Measurements from ENCODE around the gene ACAN.
"Not testable (repeated sequence)": the region's sequence is repeated elsewhere in the genome, so short reads cannot be mapped to it uniquely, and the experiment has no call there.

The ACAN gene

DNA sequence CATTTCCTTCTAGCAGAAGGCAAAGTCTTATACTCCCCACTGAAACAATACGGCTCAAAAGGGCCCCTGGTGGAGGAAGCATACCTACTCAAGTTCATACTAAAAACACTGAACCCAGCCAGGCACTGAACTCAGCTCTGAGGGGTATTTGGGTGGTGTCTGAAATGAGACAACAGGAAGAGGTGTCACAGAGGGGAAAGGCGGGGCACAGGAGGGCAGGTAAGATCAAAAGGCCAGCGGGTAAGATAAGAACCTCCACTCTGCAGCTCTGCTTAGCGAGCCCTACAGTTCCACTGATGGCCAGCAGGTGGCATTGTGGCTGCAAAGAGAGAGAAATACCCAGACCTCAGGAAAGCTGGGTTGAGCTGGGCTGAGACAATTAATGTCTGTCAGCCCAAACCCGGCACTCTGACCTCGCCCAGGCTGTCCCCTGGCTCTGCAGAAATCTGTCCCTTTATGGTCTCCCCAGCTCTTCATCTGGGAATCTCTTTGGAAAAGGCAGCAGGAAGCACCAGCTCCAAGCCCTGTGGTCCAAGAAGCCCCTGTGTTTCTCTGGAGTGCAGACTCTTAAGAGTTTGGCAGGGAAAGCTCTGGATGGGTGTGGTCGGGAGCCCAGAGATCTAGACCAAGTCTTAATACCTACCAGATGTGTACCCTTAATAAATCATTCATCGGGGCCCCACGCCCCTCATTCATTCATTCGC lies 101.5 kb downstream of the ACAN start:
- DNase-seq, result peak; percentile 95

GRCh38 chr15:88905576-88905975 lies 102.3 kb downstream of the ACAN start:
- DNase-seq, result no peak

DNA sequence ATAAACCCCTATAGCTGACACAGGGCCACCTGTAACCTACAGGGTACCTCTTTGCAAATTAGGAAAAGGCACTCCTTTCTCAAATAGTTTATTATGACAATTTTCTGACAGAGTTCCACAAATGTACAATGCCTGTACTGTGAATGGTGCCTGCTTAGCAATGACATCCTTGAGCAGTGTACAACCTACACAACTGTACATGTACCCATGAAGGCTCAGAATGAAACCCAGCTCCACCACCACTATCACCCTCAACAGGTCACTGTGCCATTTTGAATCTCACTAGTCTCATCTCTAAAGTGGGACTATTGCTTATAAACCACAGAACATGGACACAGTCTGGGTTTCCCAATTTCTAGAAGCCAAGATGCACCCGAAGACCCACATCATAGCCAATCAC lies 102.9 kb downstream of the ACAN start:
- DNase-seq, result no peak

DNA sequence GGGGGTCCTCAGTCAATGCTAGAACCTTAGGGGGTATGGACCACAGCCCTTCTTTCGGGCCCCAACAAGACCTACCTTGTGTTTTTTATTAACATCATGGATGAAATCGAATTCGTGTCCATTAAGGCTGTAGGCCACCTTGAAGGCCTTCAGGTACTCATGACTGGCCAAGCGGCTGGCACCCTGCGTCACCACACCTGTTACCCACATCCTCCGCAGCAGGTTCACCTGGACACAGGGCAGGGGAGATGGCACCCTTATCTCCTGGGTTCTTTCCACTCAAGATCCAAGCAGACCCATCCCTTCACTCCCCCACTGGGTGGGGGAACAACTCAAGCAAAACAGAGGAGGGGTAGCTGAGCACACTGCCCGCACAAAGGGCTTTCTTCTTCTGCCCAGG lies 103.3 kb downstream of the ACAN start:
- DNase-seq, result no peak

DNA sequence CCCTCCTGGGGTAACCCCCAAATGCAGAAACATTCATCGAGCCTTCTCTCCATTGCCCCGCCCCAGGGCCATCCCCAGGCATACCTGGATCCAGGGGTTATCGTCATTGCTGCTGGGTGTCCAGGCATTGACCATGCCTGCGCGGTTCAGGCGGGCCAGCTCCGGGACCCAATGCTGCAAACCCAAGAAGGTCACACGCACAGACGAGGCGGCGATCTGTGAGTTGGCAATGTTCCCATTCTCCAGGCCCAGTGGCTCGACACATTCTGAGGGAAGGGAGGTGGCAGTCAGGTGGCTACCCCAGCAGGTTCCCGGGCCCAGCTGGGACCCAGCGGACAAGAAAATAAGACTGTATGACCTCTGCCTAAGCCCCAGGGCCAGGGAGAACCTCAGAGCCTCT lies 103.9 kb downstream of the ACAN start:
- no peak for DNase-seq

DNA sequence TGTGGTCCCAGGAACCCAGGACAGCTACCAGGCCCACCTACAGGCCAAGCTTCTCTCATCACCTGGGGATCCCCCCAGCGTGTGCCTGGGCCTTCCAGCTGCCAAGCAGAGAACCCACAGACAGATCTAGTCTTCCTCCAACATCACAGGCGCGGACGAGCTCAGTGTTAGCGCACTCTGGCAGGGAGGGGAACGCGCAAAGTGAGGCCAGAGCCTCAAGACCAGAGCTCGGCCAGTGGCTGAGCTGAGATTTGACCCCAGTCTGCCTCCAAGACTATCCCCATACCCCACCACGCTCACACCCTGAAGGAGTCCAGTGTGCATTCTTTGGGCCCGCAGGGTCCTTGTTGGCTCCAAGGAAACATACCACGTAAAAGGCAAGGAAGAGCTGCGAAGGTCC lies 104.9 kb downstream of the ACAN start:
- DNase-seq, result no peak

- DNase-seq, result no peak
Observed at GRCh38 chr15:88908697-88909621, 105.7 kb downstream of the ACAN start.

DNA sequence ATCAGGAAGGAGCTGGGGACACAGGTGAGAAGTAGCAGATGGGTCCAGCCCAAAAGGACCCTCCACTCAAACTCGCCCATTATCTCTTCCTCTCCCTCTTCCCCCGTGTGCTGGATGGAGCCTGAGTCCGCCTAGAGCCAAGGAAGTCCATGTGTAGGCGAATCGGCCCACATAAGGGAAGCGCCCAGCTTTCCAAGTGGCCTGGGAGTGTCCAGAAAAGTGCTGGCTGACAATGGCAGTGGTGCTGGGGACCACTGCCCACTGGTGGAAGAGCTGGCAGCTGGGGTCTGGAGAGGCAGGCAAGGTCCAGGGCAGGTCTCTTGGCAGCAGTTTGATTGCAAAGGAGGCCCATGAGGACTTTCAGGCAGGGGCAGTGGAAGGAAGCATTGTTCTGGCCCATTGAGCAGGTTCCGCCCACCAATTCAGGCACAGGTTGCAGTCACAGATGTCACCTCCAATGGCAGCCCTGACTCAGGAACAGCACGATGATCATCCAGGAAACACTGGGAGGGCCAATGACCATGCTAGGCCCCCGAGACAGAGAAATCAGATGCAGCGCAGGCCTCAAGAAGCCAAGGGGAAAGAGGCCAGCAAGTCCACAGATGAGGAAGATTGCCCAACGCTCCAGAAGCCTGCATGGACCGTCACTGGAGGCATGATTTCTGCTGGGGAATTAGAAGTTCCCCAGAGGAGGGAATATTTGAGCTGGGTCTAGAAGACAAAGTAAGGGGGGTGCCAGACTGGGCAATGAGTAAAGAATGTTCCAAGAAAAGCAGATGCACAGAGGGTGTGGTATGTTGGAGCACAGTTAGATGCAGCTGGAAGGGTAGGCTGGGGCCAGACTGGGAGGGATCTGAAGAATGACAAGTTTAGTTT lies 107.0 kb downstream of the ACAN start:
- no peak for DNase-seq

GRCh38 chr15:88911766-88912118 lies 108.5 kb downstream of the ACAN start:
- no peak for DNase-seq

- no peak for DNase-seq
Observed at GRCh38 chr15:88912500-88912921, 109.3 kb downstream of the ACAN start.

DNA sequence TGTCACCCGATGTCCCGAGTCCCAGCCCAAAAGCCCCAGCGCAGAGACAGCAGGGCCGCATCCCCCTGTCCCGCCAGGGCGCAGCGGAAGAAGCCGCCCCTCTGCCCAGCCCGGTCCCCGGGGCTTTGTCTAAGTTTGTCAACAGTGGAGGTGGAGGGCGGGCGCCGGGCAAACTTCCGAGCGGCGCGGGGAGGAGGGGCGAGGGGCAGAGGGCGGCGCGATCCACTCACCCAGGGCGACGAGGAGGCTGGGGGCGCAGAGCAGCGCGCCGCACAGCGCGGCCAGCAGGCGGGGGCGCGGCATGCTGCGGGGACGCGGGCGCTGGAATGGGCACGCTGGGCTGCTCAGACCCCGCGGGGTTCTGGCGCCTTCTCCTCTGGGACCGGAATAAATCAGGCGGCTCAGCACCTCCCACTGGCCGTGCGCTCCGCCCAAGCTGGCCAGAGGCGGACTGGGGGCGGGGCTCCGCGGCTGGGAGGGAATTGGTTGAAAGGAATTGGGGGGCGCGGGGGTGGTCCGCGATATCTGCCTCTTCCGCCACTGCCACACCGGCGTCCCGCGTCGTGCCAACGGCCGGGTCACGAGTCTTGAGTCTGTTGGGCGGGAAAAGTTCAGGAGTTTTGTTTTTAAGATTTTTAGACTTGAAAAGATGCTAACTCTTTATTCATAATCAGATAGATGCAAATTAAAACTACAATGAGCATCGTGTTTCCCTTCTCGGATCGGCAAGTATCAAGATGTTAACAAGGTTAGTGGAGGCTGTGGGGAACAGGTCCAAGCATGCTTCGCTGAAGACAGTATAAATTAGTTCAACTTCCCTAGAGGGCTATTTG lies 110.0 kb downstream of the ACAN start, which contains the start of gene MFGE8:
TSS of gene MFGE8 (minus strand) at position 363 of the 833 bp plus-strand sequence. CDS start at position 303, 60 bp downstream.
- DNase-seq, result peak; percentile 73

DNA sequence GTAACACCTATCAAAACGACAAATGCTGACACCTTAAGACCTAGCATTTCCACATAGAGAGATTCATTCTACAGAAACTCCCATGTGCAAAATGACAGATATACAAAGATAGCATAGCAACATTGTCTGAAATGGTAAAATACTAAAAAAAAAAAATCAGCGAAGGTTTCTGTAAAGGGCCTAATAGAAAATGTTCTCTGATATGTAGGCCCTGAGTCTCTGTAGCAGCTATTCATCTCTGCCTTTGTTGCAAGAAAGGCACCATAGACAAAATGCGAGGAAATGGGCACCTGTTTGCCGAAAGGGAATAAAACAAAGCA lies 110.6 kb downstream of the ACAN start:
- no peak for DNase-seq

DNA sequence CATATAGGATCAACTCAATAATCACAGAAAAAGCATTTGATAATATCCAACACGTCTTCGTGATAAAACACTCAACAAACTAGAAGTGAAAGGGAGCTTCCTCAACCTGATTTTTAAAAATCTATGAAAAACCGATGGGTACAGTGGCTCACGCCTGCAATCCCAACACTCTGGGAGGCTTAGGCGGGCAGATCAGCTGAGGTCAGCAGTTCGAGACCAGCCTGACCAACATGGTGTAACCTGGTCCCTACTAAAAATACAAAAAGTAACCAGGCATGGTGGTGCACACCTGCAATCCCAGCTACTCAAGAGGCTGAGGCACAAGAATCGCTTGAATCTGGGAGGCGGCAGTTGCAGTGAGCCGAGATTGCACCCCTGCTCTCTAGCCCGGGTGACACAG lies 112.1 kb downstream of the ACAN start:
- DNase-seq, result no peak

- DNase-seq, result no peak
Observed at GRCh38 chr15:88917760-88918159, 114.5 kb downstream of the ACAN start.

- no peak for DNase-seq
Observed at GRCh38 chr15:88918738-88919137, 115.5 kb downstream of the ACAN start.

- no peak for DNase-seq
Observed at GRCh38 chr15:88920186-88920891, 117.1 kb downstream of the ACAN start.

DNA sequence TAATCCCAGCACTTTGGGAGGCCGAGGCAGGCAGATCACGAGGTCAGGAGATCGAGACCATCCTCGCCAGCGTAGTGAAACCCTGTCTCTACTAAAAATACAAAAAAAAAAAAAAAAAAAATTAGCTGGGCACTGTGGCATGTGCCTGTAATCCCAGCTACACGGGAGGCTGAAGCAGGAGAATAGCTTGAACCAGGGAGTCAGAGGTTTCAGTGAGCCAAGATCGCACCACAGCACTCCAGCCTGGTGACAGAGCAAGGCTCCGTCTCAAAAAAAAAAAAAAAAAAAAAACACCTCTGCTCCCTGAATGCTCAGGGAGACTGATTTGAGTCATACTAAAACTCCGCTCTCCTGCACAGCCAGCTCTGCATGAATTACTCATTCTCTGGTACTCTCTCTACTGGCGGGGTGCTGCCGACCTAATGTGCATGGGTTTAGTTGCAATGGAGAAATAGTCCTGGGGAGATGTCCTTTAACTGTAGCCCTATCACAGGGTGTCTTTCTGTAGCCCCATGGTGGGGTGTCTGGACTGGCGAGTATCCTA lies 117.7 kb downstream of the ACAN start:
- not testable (repeated sequence) for DNase-seq

Measured in activated CD8-positive, alpha-beta memory T cell treated with anti-CD3 and anti-CD28 coated beads, Interleukin-2, amount 50 U/mL, for 4 hours (primary cell).